Activated CD8-positive, alpha-beta memory T cell treated with anti-CD3 and anti-CD28 coated beads for 48 hours (primary cell): ENCODE results near the gene ATP8A2.

Experiments used
- DNase-seq, 3 experiments: peaks; one replicate each; pipeline ENCODE4 v3.0.0-alpha.2; 2020; ENCODE audit warnings: low read depth in 2 of 3, low spot score in 2 of 3

Gene ATP8A2

DNA sequence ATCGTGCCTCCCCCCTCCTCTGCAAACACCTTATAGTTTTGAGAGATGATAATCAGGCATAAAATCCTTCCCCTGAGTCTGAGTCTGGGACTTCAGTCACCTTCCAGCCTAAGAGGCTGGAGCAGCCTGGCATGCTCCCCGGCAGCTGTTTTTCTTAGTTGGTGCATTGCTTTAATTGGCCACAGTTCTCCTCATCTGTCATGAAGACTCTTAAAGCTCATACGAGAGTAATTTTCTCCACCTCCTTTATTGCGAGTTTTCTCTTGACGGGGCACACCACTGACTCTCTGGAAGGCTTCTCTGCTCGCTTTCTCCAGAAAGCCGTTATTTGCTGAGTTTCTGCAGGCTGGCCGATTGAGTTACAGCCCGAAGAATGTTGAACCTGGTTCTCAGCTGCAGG is 310.5 kb downstream of the ATP8A2 start:
- DNase-seq: no peak

DNA sequence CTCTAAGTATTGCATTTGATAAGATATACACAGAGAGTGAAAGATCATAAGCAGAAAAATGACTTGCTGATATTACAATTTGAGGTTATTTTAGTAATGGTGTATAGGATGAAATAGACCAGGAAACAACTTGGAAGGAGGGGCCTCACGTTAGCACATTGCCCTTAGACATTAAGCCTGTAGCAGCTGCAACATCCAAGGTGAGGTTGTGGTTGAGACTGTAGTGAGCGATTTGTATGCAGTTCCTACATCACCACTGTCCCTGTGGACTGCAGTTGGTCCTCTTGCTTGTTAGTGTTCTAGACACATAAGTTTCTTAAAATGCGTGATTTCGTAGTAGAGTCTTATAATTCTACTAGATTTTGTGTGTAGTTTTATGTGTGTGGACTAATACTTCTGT is 311.3 kb downstream of the ATP8A2 start:
- DNase-seq: no peak

DNA sequence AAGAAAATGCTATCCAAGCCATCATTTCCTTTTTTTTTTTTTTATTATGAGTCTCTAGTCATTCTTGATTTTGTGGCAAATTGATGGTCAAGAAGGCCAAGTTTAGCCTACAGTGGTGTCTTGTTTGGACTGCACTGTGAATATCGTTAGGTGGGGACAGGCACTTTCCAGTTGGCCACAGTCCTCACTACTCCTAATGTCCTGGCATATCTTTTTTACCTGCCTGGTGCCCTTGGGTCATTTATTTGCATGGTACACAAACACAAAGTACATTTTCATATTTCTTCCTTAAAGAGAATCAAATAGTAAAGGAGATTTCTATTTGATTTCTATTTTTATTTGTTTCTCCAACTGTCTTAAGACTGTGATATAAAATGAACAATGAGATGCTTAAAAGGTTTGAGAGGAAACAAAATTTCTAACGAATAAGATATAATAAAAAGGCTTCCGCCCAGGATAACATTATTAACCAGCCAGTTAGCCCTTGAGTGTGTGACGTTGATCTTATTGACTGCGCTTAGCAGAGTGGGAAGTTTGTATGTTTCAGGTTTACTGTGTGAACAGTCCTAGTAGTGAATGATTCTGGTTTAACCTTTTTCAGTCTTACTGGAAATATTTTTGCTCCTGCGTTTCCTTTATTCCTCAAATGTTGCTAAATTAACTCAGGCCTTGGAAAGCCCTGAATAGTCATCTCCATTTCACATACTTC is 312.0 kb downstream of the ATP8A2 start:
- DNase-seq: no peak

DNA sequence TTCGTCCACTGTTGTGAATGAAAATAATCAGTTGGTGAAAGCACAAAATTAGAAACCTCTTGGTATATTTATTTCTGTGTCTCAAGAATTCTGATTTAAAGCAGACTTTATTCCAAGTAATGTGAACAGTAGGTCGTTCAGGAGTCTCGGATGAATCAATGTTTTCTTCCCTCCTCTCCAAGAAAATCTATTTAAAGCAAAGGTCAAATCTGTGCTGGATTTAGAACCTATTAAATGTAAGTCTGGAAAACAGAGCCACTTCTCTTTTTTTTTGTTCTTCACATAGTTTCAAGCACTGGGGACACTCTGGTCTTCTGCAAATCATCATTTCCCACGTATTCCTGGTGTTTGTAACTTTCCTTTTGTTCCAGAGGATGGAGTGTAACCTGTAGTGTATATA is 312.7 kb downstream of the ATP8A2 start:
- DNase-seq: no peak

DNA sequence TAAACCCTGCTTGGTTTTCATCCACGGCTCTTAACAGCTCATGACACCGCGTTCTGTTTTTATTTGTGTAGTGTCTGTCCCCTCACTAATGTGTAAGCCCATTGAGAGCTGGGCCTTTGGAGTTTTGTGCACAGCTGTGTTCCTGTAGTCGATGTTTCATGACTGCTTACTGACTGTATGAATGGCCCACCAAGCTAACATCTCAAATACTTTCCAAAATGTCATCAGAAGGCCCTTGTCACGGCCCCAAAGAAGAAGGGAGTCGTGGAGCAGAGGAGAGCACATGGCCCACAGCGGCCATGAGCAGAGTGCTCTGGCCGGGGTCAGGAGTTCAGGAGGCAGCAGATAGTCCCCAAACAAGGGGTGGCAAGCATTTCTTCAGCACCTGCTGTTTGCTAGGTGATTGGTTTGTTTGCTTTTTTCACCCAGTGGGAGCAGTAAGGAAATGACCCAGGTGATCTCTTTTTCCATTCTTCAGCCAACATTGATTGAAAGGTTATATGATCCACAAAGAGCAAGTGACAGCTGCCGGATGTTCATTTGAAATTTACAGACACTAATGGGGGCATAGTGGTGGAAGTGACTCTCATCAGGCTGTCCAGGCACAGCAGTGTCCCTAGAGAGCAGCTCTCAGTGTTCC is 315.2 kb downstream of the ATP8A2 start:
- DNase-seq: no peak

DNA sequence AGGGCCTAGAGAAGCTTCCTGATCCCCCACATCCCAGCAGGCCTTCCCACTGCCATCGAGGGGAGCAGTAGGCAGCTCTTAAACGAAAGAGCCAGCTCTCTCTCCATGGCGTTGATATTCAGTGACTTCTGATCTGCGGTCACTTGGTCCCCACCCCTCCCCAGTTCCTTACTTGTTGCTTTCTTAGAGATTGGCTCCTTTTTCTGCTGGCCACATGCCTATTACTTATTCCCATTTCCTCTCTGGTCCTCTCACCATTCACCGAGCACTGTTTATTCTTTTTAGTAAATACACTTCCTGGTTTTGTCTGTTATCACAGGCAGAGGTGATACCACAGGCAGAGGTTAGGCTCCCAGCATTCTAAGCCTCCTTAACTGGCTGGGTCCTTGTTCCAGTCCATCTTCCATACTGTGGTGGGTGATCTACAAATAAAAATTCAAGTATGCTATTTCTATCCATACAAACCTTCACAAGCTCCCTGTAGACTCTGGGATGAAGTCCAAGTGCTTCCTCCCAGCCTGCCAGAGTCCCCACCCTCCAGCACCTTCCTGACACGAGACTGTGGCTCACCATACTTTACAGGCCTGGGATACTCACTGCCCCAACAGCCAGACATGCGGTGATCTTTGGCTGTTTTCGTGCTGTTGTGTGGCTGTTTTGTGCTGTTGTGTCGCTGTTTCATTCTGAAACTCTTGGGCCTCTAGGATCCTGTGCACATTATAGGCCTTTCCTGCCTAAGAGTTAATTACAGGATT is 315.9 kb downstream of the ATP8A2 start:
- DNase-seq: no peak

DNA sequence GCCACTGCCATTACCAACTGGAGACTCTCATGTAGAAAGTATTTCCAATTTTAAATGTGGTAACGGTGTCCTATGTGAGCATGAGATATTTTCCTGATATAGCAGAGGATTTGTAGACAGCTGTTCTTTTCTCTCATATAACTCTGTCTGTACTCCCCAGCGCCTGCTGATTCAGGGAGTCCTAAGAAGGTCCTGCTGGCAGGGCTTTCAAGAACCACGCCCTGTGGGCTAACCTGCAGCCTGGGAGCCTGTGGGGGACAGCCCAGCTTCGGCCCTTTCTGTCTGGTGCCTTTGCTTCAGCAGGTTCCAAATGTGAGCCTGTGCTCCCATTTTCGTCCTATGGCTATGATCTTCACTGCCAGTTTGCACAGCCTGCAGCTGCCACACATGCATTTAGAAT is 316.8 kb downstream of the ATP8A2 start:
- DNase-seq: no peak

DNA sequence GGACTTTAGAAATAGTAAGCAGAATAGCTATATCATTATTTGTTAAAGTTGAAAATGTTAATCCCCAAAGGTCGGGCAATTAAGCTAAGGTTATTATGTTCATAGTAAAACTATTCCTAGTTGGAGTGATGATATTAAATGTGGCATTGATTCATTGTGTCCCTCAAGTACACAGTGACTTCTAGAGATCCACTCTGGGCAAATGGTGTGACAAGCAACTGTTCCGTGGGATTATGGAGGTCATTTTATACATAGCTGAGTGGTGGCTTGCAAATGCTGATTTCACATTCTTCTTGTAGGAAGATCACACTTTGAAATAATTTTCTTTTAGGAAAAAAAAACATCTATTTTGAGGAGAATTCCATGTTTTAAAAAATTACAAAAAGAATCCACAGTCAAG is 317.8 kb downstream of the ATP8A2 start:
- DNase-seq: no peak

DNA sequence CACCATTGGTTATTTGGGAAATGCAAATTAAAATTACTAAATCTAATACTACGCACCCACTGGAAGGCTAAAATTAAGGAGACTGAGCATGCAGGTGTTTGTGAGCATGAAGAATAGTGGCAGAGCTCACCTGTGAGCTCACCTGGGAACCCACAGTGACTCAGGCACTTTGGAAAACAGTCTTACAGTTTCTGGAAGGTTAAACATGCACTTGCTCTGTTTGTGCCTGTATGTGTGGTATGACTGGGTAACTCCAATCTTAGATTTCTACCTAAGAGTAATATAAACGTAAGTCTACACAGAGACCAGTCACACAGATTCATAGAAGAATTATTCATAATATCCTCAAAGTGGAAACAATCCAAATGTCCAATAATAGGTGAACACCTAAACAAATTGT is 318.8 kb downstream of the ATP8A2 start:
- DNase-seq: no peak

DNA sequence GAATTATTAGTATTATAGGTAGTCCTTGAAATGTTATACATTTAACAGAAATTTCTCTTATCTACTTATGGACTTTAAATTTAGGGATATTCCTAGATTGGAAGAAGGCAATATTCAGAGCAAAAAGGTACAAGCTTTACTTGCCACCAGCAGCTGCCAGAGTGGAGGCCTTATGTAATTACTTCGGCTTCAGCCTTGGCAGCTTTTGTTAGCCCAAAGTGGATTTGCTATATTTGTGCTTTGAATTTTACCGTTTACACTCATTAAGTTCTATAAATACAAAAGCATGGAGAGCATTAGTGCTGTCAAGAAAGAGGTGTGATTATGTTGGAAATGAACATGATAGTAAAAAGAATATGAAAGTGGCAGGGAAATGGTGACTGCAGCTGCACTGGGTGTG is 319.9 kb downstream of the ATP8A2 start:
- DNase-seq: no peak

DNA sequence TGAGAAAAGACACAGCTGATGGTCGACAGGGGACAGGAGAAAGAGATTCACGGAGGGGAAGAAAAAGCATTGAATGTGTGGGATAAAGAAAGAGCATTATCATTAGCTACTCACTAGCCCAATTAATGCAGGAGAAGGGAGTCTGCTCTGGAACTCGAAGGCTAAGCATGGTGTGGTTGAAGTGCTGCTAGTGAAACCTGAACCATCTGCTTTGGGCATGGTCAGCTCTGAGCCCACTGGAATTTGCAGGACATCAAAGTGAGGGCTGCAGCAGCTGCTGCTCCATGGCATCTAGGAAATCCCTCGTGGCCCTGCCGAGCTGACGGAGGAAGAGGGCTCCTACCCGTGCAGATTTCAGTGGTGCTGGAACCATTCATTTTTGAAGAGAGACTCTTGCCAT is 320.3 kb downstream of the ATP8A2 start:
- DNase-seq: no peak

DNA sequence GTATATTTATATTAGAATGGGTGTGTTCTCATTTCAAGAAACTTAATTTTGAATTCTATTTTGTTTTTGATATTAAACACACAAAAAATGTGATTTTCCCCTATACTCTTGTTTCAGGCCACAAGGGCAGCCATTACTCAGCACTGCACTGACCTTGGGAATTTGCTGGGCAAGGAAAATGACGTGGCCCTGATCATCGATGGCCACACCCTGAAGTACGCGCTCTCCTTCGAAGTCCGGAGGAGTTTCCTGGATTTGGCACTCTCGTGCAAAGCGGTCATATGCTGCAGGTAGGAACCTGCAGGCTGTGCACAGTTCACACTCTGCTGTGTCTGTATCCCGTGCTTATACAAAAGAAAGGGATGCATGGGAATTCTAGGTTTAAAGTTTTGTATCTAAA is 327.3 kb downstream of the ATP8A2 start:
- no peak for DNase-seq

DNA sequence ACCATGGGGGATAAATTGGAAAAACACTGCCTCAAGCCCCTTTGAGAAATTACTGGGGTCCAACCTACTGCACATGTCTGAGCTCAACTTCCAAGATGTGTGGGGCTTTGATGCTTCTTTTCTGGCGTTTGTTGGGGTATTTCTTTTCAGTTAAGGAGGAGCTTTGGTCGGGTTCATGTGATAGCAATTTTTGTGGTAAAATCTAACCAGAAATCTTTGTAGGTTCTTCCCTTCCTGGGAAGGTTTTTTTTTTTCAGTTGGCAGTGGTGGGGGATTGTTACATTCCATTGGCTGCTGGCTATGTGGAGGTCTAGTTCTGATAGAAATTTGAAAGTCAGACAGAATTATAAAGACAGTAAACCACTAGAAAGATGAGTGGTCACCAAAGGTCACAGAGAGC is 327.8 kb downstream of the ATP8A2 start:
- DNase-seq: no peak

DNA sequence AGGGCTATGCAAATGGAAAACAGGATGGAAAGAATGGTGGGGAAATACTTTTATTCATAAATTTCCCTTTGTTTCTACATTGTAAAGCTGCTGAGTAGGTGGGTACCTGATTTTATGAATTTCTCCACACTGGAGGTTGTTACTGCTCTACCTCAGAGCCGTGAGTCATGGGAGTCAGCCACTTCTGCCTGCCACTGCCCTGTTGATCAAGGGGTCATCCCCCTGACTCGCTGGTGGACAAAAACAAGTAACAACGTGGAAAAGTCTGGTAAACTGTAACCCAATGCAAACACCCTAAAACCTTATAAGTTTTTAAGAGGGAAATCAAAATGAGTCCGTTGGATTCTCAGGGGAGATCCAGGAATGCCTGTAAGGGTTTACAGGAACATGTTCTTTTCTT is 329.5 kb downstream of the ATP8A2 start:
- no peak for DNase-seq

DNA sequence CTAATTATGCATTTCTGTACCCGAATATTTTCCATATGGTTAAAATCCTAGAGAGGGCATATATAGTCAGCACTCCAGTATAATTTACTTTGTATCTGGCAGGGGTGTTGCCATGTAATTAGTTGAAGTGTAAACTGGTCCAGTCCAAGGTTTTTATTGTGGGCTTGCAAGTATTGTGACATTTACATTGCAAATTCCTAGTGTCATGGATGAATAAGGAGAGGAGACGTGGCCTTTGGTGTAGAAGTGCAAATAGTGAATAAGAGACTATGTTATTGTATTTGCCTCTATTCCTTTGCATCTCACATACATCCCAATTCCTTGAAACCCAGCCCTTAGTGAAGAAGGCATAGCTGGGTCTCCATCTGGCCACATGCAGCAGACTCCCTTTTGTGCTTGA is 330.6 kb downstream of the ATP8A2 start:
- DNase-seq: no peak

DNA sequence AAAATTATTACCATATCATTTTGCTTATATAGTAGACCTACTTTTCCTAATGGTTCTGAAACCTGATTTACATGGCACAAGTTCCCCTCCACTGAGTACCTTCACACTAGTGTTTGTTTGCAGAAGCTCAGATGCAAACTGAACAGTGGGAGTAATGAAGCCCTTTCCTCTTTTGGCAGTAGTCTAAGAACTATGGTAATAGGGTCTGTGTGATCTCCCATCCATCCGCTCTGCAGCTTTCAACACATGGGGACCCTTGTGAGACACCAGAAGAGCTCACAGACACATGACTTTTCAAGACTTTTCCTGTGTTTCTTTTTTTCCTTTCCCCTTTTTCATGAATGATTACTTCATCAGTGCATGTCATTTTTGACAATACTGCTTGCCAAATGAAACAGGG is 336.0 kb downstream of the ATP8A2 start:
- DNase-seq: no peak

DNA sequence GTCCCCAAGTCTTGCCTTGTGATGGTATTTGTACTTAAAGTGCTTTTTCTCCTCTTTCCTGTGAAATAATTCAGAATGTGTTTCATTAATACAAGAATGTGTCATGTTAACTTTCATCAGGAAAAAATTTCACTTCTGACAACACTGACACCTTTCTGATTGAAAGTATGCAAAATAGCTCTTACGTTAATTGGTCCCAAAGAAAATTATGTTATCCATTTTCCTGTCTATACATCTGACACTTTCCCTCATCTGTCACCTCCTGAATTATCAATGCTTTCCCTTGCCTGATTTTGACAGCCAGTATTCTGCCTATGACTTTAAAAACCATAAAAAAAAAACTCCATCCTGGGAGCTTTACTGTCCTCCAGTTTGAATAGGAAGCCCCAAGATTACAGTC is 336.5 kb downstream of the ATP8A2 start:
- DNase-seq: no peak

DNA sequence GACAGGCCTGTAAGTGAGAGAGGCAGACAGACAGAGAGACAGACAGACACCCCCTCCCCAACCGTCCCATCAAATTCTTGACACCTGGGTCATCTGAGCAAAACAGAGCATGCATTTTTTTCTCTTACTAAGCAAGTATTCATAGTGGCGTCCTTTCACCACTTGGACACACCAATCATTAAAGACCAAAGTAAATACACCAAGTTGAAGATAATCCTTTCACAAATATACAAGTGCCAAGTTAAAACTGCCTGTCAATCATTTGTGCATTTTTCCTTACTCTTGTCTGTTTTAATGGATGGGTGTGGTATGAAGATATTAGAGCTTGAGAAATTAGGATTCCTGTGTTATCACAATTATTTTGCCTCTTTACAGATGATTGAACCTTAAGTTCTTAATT is 337.3 kb downstream of the ATP8A2 start:
- DNase-seq: no peak

DNA sequence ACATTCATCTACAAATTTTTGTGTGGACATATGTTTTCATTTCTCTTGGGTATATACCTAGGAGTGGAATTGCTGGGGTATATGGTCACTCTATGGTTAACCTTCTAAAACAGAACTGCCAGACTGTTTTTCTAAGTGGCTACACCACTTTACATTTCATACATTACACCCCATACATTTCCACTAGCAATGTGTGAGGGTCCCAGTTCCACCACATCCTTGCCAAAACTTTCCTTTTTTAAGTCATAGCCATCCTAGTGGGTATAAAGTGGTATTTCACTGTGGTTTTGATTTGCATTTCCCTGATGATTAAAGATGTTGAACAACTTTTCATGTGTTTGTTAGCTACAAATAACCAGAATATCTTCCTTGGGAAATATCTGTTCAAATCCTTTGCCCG is 344.0 kb downstream of the ATP8A2 start:
- DNase-seq: no peak

DNA sequence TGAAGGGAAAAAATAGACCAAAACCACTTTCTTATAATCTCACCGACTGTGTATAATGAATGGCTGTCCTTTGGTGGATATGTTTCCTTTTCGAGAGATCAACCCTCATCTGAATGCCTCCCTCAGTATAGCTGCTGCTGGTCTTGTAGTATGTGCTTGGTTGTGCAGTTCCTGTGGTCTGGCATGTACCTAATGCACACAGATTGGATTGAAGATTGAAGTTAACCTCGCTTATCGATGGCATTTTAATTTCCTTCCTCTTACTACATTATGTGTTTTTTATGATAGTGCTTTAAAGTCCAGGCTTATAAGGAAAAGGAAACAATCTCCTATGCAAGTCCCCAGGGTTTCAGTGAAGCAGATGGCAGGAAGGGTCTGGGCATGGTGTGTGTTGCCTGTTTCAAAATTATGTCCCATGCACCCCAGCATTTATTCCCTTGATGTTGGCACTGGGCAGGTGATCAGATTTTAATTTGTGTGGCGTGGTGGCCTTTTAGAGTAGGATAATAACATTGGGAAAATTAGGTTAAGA is 346.0 kb downstream of the ATP8A2 start:
- no peak for DNase-seq

DNA sequence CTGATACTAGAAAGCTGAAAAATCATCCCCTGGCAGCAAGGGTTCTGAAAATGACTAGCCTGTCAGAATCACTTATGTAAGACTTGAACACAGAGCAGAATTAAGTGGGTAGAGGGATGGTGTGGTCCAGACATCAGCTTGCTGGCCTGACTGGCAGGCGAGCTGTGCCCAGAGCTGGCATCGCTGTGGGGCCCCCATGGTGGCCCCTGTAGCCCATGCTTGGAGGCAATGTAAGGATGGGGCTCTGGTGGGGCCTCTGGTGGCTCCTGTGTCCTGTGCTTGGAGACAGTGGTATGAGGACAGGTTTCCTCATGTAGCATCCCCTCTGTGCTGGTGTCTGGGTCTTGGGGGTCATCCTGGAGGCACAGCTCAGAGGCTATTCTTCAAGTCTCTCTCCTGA is 347.9 kb downstream of the ATP8A2 start:
- no peak for DNase-seq

DNA sequence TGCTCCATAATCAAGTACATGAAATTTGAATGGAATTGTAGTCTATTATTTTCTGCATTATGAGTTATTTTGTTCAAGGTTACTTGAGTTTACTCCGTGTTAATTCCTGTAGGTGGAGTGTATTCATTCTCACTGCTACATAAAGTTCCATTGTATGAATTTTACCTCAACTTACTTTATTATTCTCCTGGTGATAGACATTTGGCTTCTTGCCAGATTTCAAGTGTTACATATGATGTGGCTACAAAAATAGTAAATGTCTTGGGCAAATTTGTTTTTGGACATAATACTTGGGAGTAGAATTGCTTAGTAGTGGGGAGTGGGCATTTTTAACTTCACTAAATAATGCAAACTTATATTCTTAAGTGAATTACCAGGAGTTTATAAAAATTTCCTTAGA is 351.1 kb downstream of the ATP8A2 start:
- no peak for DNase-seq
